HTR-8/SVneo (cell line): ENCODE results near the gene ENKUR.

Experiments used
- DNase-seq: peaks from one replicate; pipeline ENCODE4 v3.0.0; 2011; ENCODE audit warnings: low spot score, mixed read lengths; ENCODE audit not compliant: insufficient read length
- FAIRE-seq: peaks from 2 replicates; lab custom pipeline; 2011; peaks lifted over from hg19 to GRCh38; lab: Jason Lieb, UNC

ENKUR gene, protein sequence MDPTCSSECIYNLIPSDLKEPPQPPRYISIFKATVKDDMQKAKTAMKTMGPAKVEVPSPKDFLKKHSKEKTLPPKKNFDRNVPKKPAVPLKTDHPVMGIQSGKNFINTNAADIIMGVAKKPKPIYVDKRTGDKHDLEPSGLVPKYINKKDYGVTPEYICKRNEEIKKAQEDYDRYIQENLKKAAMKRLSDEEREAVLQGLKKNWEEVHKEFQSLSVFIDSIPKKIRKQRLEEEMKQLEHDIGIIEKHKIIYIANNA

DNA sequence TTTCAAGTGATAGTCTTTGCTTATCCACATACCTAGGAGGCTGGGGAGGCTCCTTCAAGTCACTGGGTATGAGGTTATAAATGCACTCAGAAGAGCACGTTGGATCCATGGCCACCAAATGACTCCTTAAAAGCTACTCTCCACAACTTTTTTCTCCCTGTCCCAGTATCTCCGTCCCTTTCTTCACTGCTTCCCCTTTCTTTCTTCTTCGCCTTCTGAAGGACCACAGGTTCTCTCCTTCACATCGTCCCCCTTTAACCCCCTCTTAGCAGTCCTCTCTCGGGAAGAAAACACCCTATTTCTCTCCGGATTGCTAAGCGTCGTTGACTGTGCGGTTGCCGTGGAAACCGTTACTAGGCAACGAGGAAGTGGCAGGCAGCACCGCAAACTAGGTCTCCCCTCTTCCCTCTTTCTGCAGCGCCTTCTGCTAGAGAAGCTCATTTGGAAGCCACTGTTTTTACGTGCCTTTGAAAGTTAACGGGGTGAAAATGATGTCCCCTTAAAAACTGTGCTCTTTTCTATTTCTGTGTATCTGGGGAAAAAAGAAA is at the start of gene ENKUR:
TSS of gene ENKUR (minus strand) at position 331 of the 548 bp plus-strand sequence. CDS start at position 109, 222 bp downstream.
- peak; percentile 78 for DNase-seq

DNA sequence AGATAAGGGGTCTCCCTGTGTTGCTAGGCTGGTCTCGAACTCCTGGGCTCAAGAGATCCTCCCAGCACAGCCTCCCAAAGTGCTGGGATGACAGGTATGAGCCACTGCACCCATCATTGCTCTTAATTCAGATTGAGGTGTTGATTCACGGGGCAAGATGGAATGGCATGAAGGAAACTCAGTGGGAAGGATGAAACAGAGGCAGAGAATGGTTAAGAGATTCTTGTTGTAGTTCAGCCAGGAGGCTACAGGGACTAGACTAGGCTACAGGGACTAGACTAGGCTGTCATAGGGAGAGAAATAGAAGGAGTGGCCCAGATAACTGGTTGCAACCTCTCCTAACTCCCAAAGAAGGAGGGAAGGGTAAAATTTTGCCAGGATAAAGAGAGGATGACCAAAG is 48.4 kb upstream of the ENKUR start:
- DNase-seq (no peak), FAIRE-seq (no peak)

More for the DNA sequence above, at the start of gene ENKUR:
- FAIRE-seq = no peak

DNA sequence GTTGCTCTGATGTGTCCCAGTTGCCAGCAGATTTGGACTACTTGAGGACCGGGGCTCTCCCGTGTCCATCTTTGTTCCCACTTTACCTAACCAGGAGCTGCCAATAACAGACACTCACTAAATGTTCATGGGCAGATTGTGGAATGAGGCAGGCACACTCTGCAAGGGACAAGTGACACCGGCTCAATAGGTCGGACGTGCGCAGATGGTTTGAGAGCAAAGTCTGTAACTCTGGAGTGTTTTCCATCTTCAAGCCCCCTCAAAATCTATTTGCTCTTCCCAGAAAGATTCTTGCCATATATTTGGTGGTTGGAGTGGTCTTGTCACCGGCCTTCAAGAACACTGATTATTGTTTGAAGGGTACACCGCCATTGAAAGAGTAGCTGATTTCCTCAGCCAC is 47.7 kb upstream of the ENKUR start:
- FAIRE-seq (no peak), DNase-seq (no peak)

DNA sequence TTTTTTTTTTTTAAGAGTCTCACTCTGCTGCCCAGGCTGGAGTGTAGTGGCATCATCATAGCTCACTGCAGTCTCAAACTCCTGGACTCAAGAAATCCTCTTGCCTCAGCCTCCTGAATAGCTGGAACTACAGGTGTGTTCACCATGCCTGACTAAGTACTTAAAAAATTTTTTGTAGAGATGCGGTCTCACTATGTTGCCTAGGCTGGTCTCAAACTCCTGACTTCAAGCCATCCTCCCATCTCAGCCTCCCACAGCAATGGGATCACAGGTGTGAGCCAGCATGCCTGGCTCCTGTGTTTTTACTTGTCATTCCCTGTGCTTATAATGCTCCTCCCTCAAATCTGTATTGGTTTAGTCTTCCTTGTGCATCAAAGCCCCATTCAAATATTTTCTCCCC is 47.2 kb upstream of the ENKUR start:
- FAIRE-seq (no peak), DNase-seq (no peak)

DNA sequence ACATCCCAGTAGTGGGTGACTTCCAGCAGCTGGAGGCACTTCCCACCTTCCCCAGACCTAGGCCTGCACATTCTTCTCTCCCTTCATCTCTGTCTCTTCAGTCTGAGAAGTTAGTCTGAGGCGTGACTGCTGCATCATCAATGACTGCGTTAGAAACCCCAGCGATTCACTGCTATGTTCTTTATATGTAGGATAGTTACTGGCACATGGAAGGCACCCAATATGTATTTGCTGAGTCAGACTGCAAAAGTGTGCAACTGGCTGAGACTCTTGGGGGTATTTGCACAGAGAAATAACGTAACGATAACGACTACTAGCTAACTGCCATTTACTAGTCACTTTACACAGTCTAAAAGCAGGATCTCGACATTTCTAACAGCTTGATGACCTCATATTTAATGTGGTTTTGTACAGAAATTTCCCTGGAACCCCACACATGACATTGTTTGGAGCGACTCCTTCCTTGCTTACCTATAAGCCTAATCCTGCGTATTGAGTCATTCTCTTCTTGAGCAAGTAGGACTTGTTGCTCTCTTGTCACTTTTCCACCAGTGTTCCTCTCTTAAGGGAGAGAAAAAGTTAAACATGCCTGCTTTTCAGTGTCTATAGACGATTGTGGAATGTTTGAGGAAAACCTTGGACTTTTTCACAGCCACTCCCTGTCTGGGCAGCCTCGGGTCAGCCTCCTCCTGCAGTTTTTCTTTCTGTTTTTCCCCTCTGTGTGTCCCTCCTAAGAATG is 45.9 kb upstream of the ENKUR start:
- no peak for DNase-seq
- FAIRE-seq = no peak

DNA sequence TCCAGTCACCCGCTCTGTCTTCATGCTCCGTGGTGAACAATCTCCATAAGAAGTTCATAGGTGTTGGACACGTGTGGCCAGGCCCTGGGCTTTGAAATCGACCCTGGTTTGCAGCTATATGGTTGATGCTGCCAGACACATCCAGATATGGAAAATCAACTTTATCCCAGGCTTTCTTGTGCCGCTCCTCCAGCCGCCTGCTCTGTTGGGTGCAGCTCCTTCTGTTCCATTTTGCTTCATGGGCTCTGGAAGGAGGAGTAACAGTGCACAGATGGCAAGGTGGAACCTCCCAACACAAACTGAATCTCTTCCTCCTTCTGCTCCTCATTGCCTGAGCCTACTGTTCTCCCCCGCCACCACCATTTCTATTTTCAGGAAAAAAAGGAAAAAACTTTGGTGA is 45.2 kb upstream of the ENKUR start:
- DNase-seq = no peak
- FAIRE-seq = no peak

DNA sequence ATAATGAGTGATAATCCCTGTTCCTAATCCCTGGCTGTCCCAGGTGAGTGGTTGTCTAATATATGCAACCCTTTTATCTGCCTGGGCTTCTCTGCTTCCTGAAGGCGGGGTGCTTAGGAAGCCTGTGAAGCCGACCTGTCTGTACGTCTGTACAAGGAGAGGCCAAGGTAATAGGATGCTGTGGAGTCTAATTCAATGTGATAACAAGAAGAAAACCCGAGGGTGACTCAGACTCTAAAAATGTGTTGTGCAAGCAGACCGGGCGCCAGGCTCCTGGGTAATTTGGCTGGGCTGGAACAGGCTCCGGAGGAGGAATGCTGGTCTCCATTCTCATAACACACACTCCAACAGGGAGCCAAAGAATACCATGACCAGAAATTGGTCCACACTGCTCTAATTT is 44.0 kb upstream of the ENKUR start:
- FAIRE-seq = peak; percentile 40

DNA sequence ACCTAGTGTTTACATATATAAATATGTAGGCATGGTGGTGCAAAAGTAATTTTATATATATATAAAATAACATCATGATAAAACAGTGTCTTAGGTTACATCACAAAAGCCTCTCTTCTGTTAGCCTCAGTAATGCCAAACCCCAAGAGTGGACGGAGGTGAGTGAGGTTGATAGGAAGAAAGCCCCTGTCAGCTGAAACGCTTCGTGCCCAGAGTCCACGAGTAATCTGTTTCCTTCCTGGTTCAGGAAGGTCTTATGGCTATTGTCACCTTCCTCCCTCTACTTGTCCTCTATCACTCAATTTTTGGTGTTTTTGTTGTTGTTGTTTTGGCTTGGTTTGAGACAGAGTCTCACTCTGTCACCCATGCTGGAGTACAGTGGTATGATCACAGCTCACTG is 41.9 kb upstream of the ENKUR start:
- no peak for FAIRE-seq
- no peak for DNase-seq

More for the DNA sequence above, 44.0 kb upstream of the ENKUR start:
- DNase-seq = peak; percentile 82

DNA sequence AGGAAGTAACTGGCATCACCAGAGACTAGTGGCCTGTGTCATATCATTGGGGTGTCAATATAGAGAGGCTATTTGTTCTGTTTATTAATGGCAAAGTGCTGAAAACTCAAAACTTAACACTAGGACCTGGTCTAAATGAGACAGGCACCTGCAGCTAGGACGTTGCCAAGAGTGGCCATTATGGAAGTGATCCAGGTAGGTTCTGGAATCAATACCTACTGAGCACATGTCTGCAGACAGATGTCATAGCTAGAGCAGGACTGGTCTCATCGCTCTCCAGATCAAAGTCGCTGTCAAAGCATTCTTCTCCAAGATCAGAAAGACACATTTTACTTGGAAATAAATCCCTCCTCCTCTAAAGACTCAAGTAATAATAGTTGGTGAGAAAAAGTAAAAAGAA is 40.8 kb upstream of the ENKUR start:
- no peak for DNase-seq
- no peak for FAIRE-seq

DNA sequence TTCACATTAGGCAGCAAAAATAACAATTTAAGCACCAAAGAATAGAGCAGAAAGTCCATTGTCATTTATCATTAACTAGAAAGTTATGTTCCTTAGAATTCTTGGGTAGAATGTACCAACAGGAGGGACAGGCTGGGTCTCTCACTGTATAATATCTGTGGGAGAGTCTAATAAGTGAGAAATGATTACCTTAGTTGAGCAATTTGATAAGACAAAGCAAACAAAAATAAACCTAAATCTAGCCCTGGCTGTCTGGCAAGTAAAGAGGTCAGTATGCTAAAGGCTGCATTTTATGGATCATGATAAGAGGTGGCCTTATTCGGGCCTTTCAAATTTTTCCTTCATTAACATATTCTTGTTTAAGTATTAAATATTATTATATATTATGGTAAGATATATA is 36.1 kb upstream of the ENKUR start:
- FAIRE-seq = no peak
- no peak for DNase-seq

DNA sequence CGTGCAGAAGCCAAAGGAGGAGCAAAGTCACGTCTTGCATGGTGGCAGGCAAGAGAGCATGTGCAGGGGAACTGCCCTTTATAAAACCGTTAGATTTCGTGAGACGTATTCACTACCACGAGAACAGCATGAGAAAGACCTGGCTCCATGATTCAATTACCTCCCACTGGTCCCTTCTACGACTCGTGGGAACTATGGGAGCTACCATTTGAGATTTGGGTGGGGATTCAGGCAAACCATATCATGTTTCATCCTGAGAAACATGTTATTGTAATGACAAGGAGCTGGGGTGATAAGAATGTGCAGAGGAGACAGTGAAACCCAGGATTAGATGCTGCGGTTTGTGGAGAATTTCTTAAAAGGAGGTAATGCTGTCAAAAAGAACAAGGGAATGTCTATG is 34.4 kb upstream of the ENKUR start:
- FAIRE-seq = no peak
- DNase-seq = no peak

DNA sequence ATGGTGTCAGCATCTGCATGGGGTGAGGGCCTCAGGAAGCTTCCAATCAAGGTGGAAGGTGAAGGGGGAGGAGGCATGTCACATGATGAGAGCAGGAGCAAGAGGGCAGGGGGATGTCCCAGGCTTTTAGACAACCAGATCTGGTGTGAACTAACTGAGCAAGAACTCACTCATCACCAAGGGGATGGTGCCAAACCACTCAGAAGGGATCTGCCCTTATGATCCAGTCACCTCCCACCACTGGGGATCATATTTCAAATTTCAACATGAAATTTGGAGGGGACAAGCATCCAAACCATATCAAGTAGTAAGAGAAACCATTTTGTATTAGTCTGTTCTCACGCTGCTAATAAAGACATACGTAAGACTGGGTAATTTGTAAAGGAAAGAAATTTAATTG is 34.0 kb upstream of the ENKUR start:
- no peak for DNase-seq
- no peak for FAIRE-seq

DNA sequence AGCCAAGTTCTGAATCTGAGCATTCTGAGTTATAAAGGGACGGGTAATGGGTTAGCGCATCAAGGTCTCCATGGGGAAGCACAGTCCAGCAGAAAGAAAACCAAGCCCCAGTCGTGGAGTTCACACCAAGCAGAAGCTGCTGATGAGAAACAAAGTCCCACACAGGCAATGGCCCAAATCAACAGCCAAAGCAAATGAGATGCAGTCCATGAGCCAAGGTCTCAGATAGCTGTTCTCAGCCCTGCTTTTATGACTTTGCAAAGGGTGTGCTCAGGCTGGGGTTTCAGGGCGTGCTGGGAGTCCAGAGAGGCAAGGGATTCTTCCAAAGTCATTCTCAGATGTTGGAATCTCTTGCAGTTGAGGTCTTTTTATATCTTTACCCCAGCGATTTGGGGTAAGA is 32.5 kb upstream of the ENKUR start:
- no peak for DNase-seq
- no peak for FAIRE-seq

DNA sequence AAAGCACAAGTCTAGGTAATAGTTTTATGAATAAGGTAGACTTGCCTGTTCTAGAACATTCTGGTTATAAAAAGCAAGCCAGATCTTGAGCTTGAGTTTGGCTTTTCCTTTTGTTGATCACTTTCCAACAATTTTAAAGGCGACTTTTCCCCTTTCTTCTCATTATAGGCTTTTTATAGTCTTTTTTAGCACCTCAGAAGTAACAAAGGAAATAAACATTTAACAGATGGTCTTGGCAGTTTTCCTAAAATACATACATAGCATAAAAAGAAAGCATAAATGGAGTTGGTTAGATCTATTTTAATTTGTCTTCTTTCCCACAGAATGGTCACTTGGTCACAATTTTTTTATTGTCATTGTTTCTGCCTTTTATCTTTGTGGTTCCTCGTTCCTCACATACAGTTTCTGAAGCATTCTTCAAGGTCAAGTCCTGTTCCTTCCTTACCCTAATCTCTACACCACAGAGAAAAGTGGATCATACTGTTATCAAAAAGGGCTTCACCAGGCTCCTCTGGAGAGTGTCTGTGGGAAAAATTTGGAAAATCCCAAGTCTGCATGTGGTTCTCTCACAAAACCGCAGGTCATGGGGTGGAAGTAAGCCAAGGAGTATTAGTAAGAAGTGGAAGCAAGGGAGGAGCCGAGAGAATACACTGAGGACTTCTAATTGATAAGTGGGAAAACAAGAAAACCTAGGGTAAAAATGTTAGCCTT is 31.8 kb upstream of the ENKUR start:
- FAIRE-seq (no peak), DNase-seq (no peak)

DNA sequence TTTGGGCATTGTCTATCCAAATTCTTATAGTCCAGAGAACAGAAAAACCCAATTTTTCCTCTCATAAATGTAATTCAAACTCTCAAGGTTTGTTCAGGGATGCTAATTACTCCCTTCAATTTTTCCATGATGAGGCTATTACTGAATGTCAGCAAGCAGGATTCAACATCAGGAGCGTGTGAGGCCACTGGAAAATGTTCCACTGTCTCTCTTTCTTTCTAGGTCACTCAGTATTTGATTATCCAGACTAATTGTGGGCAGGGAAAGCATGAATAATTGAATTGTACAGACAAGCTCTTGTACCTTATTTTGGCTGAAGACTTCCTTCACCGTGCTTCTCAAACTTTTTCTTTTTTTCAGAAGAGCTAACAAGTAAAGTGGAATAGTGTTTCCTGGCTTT is 31.1 kb upstream of the ENKUR start:
- no peak for FAIRE-seq
- no peak for DNase-seq

DNA sequence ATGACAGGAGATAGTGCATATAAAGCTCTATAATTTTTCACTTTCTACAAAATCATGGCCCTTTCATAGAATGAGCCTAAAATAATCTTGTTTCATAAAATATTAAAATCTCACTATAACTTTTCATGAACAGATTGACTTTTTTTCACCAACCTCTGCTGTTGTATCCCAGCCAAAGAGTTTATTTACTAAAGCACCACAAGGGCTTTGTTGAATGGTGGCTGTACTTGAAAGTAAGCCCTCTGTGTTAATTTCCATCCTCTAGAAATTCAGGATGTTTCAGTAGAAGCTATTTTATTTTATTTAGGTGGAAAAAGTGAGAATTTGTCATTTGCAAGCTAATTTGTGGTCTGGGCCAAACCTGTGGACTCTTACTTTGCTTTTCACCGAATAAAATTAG is 30.7 kb upstream of the ENKUR start:
- DNase-seq (no peak), FAIRE-seq (no peak)

DNA sequence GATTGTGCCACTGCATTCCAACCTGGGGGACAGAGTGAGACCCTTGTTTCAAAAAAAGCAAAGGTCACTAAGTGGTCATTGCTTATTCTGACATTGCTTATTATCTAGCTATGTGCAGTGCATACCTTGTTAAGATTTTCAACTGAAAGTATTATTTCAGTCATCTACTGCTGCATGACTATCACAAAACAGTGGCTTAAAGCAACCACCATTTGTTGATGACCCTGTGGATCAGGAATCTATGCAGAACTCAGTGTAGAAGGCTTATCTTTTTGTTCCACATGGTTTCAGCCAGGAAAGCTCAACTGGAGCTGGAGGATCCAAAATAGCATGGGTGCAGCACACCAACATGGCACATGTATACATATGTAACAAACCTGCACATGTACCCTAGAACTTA is 23.6 kb upstream of the ENKUR start:
- DNase-seq = no peak
- no peak for FAIRE-seq

DNA sequence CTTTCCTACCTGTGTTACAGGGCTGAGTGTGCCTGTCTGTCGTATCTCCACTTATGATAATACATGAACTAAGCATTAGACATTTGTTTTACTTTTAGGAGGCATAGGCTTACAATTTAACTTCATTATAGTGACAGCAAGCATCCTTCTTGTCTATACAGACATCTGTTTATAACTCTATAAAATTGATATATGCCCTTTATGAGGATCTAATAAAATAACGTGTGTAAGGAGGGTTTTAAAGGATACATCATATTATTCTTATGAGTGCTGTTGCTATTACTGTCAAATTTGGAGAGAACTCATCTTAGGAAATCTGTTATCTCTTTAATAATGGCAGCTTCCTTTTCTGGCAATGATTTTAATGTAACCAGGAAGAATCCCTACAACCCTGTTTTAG is 22.4 kb upstream of the ENKUR start:
- peak; percentile 28 for FAIRE-seq

DNA sequence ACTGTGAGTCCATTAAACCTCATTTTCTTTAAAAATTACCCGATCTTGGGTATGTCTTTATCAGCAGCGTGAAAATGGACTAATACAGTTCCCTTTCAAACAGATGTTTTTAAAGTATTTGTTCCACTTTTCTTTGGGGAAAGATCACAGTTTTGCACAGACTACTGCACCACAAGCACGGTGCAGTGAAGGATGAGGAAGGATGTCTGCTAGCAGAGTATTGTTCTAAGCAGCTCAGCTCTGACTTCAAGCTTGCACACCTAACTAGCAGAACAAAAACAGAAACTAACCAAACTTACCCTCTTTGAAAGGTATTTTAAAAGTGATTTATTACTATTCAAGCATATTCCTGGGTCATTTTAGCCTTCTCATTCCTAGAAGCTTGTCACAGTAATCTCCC is 20.4 kb upstream of the ENKUR start:
- DNase-seq (no peak), FAIRE-seq (no peak)

More for the DNA sequence above, 22.4 kb upstream of the ENKUR start:
- DNase-seq = no peak

DNA sequence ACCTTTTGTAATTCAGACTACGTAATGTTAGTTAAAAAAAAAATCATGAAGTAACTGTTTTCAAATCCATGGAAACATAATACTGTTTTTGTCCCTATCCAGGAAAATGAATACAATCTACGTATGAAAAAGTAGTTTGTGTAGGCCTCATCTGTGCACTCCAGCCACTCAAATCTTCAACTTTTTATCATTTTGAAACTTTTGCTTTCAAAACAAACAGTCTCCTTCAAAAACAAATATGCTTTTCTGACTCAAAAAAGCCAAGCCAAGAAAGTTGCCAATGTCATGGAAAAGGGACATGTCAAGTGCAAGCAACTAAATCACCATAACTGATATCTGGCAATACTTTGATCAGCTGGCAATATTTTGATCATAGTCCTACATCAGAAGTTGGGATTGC is 13.6 kb upstream of the ENKUR start:
- FAIRE-seq = no peak
- no peak for DNase-seq

DNA sequence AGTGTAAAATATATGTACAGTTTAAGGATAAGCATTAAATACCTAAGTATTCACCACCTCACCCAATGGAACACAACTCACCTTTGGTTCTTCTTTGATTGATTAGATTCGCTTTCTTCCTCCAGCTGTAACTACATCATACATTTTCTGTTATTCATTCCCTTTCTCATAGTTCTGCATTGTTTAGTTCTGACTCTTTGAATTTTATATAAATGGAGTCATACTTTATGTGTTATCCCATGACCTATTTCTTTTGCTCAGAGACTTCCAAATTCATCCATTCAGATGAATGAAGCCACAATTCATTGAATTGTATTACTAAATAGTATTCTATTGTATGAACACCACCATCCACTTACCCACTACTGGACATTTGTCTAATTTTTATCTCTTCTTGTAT is 12.8 kb upstream of the ENKUR start:
- DNase-seq (no peak), FAIRE-seq (no peak)
